K562 (cell line): ENCODE results near the gene RBM12. TPM values are rescaled to one million over a fixed set of nuclear protein-coding genes. Genes with fewer than 3 reads are reported as not detected.

ENCODE experiments used
- ARID2 ChIP-seq: fragments of 450-650 bp; IDR thresholded peaks from 2 replicates; pipeline ENCODE4 v1.6.1; 2017; ENCODE audit warnings: antibody characterized with exemption, mild to moderate bottlenecking
- BRD4 ChIP-seq: fragments of 200-600 bp; sonication (generic); IDR thresholded peaks from 2 replicates; pipeline ENCODE4 v1.6.1; 2017; ENCODE audit warnings: inconsistent platforms
- FUS ChIP-seq: fragments of 200-400 bp; formaldehyde crosslinking; optimal IDR thresholded peaks from 2 replicates; pipeline ENCODE3; 2017; ENCODE audit warnings: low read depth, low read length
- NFATC3 ChIP-seq: fragments of 450-650 bp; IDR thresholded peaks from 2 replicates; pipeline ENCODE4 v1.6.1; 2017; ENCODE audit warnings: mild to moderate bottlenecking
- PTTG1 ChIP-seq: fragments of 450-650 bp; IDR thresholded peaks from 2 replicates; pipeline ENCODE4 v1.6.1; 2016; ENCODE audit warnings: low read depth, mild to moderate bottlenecking, missing genetic modification characterization, missing compliant biosample characterization
- RBBP5 ChIP-seq: fragments of 200-600 bp; sonication (generic); IDR thresholded peaks from 2 replicates; pipeline ENCODE4 v1.6.1; 2012; ENCODE audit warnings: borderline replicate concordance, mild to moderate bottlenecking, low read length, control low read depth, inconsistent platforms; ENCODE audit not compliant: insufficient read depth, poor library complexity, severe bottlenecking
- TBL1XR1 ChIP-seq, 2 experiments: IDR thresholded peaks; 2 replicates each; pipeline ENCODE4 v1.6.1; 2012; ENCODE audit warnings: improper control_type of control experiment in 2 of 2, low read length in 2 of 2, mild to moderate bottlenecking in 1 of 2
- ZNF354B ChIP-seq: fragments of 250-450 bp; sonication (Bioruptor Pico); IDR thresholded peaks from 2 replicates; pipeline ENCODE4 v1.4.0; 2020
- polyA plus RNA-seq, 8 experiments: library from polyadenylated mRNA; depleted of rRNA in 4 of 8; stranded (reverse) in 5 of 8; unstranded in 3 of 8; fragments of >200 nt; fragmentation: Nextera tagmentation in 2 of 8; fragmentation: Illumina TruSeq in 1 of 8; extraction: Ambion mirVana in 2 of 8; extraction: Trizol in 1 of 8; gene quantifications; 2 replicates each; pipeline versions ENCODE4 v1.2.1 to v1.2.3, GENCODE V29; 2011 to 2014; ENCODE audit warnings: inconsistent platforms in 1 of 8, missing spikeins in 1 of 8
- total RNA-seq, 7 experiments: library from RNA; depleted of rRNA in 6 of 7; stranded (reverse); fragments of >200 nt in 6 of 7; fragmentation: Illumina TruSeq in 2 of 7; extraction: Trizol in 2 of 7; gene quantifications; 2 replicates each; pipeline versions ENCODE4 v1.2.1 to v1.2.3, GENCODE V29; 2011 to 2021; ENCODE audit warnings: low replicate concordance in 1 of 7
- TF ChIP-seq, protein P1 (sequence below): sonication (generic); formaldehyde crosslinking; IDR thresholded peaks from 2 replicates; pipeline ENCODE4 v1.8.0; 2023; ENCODE audit warnings: missing genetic modification reagents, mild to moderate bottlenecking, borderline replicate concordance
- TF ChIP-seq, protein P2 (sequence below): fragments of 450-650 bp; IDR thresholded peaks from 2 replicates; pipeline ENCODE4 v1.6.1; 2018; ENCODE audit not compliant: partially characterized antibody
- TF ChIP-seq, protein P3 (sequence below): fragments of 250-450 bp; sonication (Bioruptor Pico); IDR thresholded peaks from 2 replicates; pipeline ENCODE4 v1.4.0; 2020; ENCODE audit warnings: mild to moderate bottlenecking, moderate library complexity
- TF ChIP-seq, protein P4 (sequence below): IDR thresholded peaks from 2 replicates; pipeline ENCODE4 v1.6.1; 2011; ENCODE audit not compliant: insufficient read length; ENCODE audit errors: extremely low read depth
- TF ChIP-seq, protein P5 (sequence below): sonication (generic); formaldehyde crosslinking; IDR thresholded peaks from 2 replicates; pipeline ENCODE4 v1.9.0; 2022; ENCODE audit warnings: mild to moderate bottlenecking, missing genetic modification reagents

The RBM12 gene
- total and polyA plus RNA-seq, 9 of the 15 experiments (the other 6 are each of a cell fraction or from before 2014, with no cell fraction given), result 5.0 to 162 (median 73.3) TPM

DNA sequence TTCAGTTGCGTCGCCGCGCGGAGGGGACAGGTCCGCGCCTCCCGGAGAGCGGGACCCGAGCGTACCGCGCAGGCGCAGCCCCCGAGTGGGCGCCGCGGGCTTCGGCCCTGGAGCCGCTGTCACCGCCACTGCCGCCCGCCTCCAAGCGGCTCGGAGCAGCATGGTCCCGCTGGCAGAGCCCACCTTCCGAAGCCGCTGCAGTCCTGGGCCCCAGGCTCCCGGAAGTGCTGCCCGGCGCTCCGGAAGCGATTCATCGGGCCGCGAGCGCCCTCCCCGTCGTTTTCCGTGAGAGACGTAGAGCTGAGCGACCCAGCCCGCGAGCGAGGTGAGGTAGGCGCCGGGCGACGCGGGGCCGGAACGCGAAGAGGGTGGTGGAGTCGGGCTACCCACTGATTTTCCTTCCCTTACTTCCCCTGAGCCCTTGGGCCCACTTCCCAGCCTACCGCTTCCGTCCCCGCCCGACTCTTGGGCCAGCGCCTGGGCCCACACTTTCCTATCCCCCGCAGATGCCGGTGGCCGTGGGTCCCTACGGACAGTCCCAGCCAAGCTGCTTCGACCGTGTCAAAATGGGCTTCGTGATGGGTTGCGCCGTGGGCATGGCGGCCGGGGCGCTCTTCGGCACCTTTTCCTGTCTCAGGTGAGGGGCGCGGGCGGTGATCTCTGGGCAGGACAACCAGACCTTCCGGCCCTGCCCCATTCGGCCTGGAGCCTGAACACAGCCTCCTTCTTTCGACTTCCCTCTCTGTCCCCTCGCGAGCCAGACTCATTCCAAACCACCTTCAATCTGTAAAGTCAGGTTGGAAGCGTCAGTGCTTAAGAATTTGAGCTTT lies 34.6 kb upstream of the RBM12 start, which contains the start of the genes NFS1 and ROMO1 (continued):
- TF ChIP-seq, protein P1, sequence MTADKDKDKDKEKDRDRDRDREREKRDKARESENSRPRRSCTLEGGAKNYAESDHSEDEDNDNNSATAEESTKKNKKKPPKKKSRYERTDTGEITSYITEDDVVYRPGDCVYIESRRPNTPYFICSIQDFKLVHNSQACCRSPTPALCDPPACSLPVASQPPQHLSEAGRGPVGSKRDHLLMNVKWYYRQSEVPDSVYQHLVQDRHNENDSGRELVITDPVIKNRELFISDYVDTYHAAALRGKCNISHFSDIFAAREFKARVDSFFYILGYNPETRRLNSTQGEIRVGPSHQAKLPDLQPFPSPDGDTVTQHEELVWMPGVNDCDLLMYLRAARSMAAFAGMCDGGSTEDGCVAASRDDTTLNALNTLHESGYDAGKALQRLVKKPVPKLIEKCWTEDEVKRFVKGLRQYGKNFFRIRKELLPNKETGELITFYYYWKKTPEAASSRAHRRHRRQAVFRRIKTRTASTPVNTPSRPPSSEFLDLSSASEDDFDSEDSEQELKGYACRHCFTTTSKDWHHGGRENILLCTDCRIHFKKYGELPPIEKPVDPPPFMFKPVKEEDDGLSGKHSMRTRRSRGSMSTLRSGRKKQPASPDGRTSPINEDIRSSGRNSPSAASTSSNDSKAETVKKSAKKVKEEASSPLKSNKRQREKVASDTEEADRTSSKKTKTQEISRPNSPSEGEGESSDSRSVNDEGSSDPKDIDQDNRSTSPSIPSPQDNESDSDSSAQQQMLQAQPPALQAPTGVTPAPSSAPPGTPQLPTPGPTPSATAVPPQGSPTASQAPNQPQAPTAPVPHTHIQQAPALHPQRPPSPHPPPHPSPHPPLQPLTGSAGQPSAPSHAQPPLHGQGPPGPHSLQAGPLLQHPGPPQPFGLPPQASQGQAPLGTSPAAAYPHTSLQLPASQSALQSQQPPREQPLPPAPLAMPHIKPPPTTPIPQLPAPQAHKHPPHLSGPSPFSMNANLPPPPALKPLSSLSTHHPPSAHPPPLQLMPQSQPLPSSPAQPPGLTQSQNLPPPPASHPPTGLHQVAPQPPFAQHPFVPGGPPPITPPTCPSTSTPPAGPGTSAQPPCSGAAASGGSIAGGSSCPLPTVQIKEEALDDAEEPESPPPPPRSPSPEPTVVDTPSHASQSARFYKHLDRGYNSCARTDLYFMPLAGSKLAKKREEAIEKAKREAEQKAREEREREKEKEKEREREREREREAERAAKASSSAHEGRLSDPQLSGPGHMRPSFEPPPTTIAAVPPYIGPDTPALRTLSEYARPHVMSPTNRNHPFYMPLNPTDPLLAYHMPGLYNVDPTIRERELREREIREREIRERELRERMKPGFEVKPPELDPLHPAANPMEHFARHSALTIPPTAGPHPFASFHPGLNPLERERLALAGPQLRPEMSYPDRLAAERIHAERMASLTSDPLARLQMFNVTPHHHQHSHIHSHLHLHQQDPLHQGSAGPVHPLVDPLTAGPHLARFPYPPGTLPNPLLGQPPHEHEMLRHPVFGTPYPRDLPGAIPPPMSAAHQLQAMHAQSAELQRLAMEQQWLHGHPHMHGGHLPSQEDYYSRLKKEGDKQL, result no peak
- TF ChIP-seq PTTG1 (tag), result no peak
- no peak for TF ChIP-seq ZNF354B
- TF ChIP-seq RBBP5, result peak; percentile 100
- peak; percentile 68 for TF ChIP-seq FUS
- TF ChIP-seq, protein P2, sequence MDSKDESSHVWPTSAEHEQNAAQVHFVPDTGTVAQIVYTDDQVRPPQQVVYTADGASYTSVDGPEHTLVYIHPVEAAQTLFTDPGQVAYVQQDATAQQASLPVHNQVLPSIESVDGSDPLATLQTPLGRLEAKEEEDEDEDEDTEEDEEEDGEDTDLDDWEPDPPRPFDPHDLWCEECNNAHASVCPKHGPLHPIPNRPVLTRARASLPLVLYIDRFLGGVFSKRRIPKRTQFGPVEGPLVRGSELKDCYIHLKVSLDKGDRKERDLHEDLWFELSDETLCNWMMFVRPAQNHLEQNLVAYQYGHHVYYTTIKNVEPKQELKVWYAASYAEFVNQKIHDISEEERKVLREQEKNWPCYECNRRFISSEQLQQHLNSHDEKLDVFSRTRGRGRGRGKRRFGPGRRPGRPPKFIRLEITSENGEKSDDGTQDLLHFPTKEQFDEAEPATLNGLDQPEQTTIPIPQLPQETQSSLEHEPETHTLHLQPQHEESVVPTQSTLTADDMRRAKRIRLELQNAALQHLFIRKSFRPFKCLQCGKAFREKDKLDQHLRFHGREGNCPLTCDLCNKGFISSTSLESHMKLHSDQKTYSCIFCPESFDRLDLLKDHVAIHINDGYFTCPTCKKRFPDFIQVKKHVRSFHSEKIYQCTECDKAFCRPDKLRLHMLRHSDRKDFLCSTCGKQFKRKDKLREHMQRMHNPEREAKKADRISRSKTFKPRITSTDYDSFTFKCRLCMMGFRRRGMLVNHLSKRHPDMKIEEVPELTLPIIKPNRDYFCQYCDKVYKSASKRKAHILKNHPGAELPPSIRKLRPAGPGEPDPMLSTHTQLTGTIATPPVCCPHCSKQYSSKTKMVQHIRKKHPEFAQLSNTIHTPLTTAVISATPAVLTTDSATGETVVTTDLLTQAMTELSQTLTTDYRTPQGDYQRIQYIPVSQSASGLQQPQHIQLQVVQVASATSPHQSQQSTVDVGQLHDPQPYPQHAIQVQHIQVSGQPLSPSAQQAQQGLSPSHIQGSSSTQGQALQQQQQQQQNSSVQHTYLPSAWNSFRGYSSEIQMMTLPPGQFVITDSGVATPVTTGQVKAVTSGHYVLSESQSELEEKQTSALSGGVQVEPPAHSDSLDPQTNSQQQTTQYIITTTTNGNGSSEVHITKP, result peak; percentile 36
- TF ChIP-seq, protein P3, sequence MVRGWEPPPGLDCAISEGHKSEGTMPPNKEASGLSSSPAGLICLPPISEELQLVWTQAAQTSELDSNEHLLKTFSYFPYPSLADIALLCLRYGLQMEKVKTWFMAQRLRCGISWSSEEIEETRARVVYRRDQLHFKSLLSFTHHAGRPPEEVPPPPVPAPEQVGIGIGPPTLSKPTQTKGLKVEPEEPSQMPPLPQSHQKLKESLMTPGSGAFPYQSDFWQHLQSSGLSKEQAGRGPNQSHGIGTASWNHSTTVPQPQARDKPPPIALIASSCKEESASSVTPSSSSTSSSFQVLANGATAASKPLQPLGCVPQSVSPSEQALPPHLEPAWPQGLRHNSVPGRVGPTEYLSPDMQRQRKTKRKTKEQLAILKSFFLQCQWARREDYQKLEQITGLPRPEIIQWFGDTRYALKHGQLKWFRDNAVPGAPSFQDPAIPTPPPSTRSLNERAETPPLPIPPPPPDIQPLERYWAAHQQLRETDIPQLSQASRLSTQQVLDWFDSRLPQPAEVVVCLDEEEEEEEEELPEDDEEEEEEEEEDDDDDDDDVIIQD (CRISPR knock-in tag), result no peak
- TF ChIP-seq ARID2, result no peak
- TF ChIP-seq TBL1XR1 (IDR thresholded peaks at IDR 0.05; ENCODE audit: low read length in 2 of 2), result peak in 1 of 2 experiments; percentile 73; a peak in 2 of 4 replicates
- no peak for TF ChIP-seq NFATC3
- TF ChIP-seq, protein P4, sequence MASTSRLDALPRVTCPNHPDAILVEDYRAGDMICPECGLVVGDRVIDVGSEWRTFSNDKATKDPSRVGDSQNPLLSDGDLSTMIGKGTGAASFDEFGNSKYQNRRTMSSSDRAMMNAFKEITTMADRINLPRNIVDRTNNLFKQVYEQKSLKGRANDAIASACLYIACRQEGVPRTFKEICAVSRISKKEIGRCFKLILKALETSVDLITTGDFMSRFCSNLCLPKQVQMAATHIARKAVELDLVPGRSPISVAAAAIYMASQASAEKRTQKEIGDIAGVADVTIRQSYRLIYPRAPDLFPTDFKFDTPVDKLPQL, result no peak
- TF ChIP-seq BRD4, result 0 out of 2 replicates have a peak, but pooled peaks have one; percentile 8
- TF ChIP-seq, protein P5, sequence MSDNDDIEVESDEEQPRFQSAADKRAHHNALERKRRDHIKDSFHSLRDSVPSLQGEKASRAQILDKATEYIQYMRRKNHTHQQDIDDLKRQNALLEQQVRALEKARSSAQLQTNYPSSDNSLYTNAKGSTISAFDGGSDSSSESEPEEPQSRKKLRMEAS (CRISPR knock-in tag), result peak; percentile 72
